GM18511 (cell line): ENCODE data around the gene PEX6.

Experiments
- ATAC-seq: cut with Tn5 transposase; IDR thresholded peaks from one replicate; pipeline ENCODE4 v1.9.1; 2021; ENCODE audit warnings: mild to moderate bottlenecking, moderate library complexity; ENCODE audit not compliant: unreplicated experiment

Gene PEX6

DNA sequence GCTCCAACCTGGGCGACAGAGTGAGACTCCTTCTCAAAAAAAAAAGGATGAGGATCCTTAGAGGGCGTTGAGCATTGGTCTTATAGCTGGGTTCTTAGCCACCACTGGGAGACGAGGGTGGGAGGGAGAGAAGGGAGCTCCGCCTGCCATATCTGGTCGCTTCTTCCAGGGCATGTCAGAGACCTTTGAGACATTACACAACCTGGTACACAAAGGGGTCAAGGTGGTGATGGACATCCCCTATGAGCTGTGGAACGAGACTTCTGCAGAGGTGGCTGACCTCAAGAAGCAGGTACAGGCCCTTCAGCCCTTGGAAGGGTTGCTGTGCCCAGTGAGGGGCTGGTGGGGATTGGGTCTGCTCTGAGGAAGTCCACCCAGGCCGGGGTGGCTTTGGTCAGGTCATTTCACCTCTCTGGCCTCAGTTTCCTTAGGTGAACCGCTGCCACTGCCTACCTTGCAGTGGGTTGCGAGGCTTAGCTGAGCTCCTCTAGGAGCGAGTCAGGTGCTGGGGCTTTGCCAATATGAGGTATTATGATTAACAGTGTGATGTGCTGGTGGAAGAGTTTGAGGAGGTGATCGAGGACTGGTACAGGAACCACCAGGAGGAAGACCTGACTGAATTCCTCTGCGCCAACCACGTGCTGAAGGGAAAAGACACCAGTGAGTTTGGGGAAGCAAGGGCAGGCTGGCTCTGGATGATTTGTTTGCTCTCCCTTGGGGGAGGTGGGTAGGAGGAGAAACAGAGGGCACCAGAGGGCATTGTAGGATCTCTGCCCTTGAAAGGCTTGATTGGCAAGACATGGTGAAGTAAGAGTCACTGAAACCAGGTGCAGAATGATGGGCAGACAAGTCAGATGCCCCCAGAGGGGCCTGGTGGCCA lies 41.2 kb downstream of the PEX6 start:
- ATAC-seq = no peak

DNA sequence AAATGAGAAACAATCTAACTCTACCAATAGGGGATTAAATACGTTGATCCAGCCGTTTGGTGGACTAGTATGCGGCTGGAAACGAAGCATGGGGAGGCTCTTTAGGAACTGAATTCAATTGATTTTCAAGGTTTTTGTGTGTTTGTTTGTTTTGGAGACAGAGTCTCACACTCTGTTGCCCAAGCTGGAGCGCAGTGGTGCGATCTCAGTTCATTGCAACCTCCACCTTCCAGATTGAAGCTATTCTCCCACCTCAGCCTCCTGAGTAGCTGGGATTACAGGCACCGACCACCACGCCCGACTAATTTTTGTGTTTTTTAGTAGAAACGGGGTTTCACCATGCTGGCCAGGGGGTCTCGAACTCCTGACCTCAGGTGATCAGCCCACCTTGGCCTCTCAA lies 42.6 kb downstream of the PEX6 start:
- no peak for ATAC-seq

DNA sequence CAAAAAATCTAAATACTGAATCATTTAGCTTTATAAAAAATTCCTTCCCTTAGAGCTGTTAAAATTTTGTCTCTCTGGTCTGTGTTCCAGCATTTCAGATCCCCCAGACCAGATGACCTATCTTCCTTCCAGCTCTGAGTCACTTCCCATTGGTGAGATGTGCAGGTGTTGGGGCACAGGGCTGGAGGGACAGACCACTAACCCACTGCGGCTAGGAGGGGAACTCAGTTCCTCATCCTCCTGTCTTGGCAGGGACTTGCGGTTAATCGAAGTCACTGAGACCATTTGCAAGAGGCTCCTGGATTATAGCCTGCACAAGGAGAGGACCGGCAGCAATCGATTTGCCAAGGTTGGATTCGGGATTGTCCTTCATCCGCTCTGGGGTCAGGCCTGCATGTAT lies 43.7 kb downstream of the PEX6 start:
- ATAC-seq = no peak

DNA sequence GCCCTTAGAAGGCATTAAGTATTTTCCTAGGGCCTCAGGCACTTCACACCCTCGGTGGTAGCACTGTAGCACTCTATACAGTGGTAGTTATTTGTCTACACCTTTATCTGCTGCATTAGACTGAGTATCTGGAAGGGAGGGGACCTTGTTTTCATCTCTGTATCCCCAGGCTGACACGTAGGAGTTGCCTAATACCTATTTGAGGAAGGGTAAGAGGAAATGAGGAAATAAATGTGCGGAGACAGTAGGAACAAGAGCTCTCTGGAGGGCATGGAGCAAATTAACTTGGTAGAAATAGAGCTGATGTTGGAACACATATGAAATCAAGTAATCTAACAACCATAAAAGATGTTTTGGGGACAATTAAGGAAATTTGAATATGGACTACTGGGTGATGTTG lies 45.8 kb downstream of the PEX6 start:
- no peak for ATAC-seq

- ATAC-seq = no peak
Measured at GRCh38 chr6:42932412-42932811, 46.6 kb downstream of the PEX6 start.

- ATAC-seq = peak; percentile 56
Measured at GRCh38 chr6:42929821-42930360, 49.1 kb downstream of the PEX6 start.

DNA sequence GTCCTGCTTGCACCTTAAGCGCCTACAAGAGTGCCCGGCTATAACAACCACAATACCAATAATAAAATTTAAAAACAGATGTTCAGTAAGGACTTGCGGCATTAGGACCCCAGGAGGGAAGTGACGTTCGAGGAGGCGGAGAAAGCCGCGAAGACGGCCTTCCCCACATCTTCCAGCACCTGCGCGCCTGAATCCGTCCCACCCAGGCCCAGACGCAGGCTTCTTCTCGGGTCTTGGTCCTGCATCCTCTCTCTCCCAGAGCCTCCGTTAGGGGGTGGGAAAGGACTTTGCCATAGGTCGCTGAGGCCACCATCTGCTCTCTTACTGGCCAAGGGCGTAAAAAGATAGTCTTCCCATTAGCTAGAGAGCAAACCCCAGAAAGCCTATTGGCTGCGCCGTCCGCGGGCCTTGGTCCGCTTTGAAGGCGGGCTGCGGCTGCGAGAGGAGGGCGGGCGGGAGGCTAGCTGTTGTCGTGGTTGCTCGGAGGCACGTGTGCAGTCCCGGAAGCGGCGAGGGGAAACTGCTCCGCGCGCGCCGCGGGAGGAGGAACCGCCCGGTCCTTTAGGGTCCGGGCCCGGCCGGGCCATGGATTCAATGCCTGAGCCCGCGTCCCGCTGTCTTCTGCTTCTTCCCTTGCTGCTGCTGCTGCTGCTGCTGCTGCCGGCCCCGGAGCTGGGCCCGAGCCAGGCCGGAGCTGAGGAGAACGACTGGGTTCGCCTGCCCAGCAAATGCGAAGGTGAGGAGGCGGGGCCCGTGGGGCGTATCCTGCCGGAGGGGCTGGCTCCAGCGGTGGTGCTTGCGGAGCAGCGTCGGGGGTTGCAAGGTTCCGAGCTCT lies 49.8 kb downstream of the PEX6 start, which contains the start of gene CNPY3:
TSS of gene CNPY3 (plus strand) at position 495 of the 835 bp plus-strand sequence. CDS start at position 586, 91 bp downstream.
- ATAC-seq = peak; percentile 80

GRCh38 chr6:42925248-42925857 lies 53.6 kb downstream of the PEX6 start:
- no peak for ATAC-seq

DNA sequence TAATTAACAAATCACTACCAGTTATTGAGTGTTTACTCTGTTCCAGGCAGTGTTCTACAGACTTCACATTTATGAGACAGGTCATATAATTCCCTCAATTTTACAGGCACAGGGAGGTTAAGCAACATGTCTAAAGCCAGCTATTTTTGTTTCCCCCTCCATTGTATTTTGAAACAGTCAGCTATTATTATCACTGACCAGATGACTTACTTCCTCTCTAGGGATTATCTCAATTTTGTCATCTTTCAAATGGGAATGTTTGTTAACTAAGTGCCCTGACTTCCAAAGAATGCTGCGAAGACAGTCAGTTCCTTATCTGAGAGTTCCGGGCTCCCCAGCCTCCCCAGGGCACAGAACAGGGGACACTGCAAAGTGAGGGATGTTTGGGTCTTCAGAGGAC lies 55.3 kb downstream of the PEX6 start:
- no peak for ATAC-seq

- ATAC-seq = no peak
Measured at GRCh38 chr6:42921801-42922200, 57.2 kb downstream of the PEX6 start.

GRCh38 chr6:42916288-42916687 lies 62.7 kb downstream of the PEX6 start:
- no peak for ATAC-seq

GRCh38 chr6:42915732-42916131 lies 63.2 kb downstream of the PEX6 start, which contains the start of gene PTCRA:
Gene PTCRA, plus strand, starts transcription at chr6:42916053. Its CDS starts 17 bp downstream, at chr6:42916070.
- ATAC-seq = no peak

- no peak for ATAC-seq
Measured at GRCh38 chr6:42914546-42914945, 64.4 kb downstream of the PEX6 start.
